Activated CD8-positive, alpha-beta T cell treated with anti-CD3 and anti-CD28 coated beads for 36 hours (primary cell): ENCODE data around the gene MTX3. TPM values are rescaled to one million over a fixed set of nuclear protein-coding genes. Genes with fewer than 3 reads are reported as not detected.

ENCODE experiments used
- ATAC-seq: fragments of 200-7000 bp; cut with Tn5 transposase; one replicate; pipeline ENCODE4 v1.10.0; 2021; ENCODE audit warnings: mild to moderate bottlenecking, moderate library complexity
- CTCF ChIA-PET: fragments of 350-600 bp; sonication (Branson Sonifier 250); formaldehyde crosslinking; loops from one replicate; lab custom pipeline; 2021; ENCODE audit warnings: antibody characterized with exemption; lab: Charles Lee
- POLR2A ChIA-PET: fragments of 350-600 bp; sonication (Branson Sonifier 250); formaldehyde crosslinking; loops from one replicate; lab custom pipeline; 2021; ENCODE audit warnings: antibody characterized with exemption; lab: Charles Lee
- DNase-seq: peaks from one replicate; pipeline ENCODE4 v3.0.0-alpha.2; 2020
- H3K27ac Mint-ChIP-seq: one replicate; pipeline ENCODE4 v1.8.0; 2021; ENCODE audit warnings: mild to moderate bottlenecking, mixed read lengths
- H3K27me3 Mint-ChIP-seq: one replicate; pipeline ENCODE4 v1.8.0; 2021; ENCODE audit warnings: mixed read lengths
- H3K36me3 Mint-ChIP-seq: one replicate; pipeline ENCODE4 v1.8.0; 2021; ENCODE audit warnings: low read depth, mixed read lengths
- H3K4me1 Mint-ChIP-seq: one replicate; pipeline ENCODE4 v1.8.0; 2021; ENCODE audit warnings: low read depth, mixed read lengths
- H3K4me3 Mint-ChIP-seq: one replicate; pipeline ENCODE4 v1.8.0; 2021; ENCODE audit warnings: mild to moderate bottlenecking, moderate library complexity, mixed read lengths
- H3K9me3 Mint-ChIP-seq: one replicate; pipeline ENCODE4 v1.8.0; 2021; ENCODE audit warnings: mixed read lengths
- CTCF ChIP-seq: fragments of 200-600 bp; IDR thresholded peaks from one replicate; pipeline ENCODE4 v1.8.0; 2022; ENCODE audit warnings: antibody characterized with exemption, mild to moderate bottlenecking
- intact Hi-C: fragments of 100-400 bp; cut with micrococcal nuclease; formaldehyde crosslinking; loops from one replicate; pipeline ENCODE4 v1.10.0; 2022
- total RNA-seq, 2 experiments: library from RNA; stranded (reverse); gene quantifications; one replicate each; pipeline ENCODE4 v1.2.3, GENCODE V29; 2021

MTX3 gene
- total RNA-seq, 2 experiments from 2014 or later: 18.1 to 18.5 TPM

- H3K36me3 Mint-ChIP-seq: no peaks in the 10 kb centered on the region
- no peak overlapping the region for H3K4me3 Mint-ChIP-seq
- POLR2A ChIA-PET: interaction anchor here (0.6 kb wide), 1 partner anchor 26 kb away, joined by 3 read pairs; no protein-coding TSS in a partner anchor
- CTCF ChIA-PET: no interaction called here
- peak overlapping the region; percentile 55 for H3K27ac Mint-ChIP-seq
- no peak for TF ChIP-seq CTCF
- no peak for ATAC-seq
- H3K9me3 Mint-ChIP-seq: no peaks in the 10 kb centered on the region
- intact Hi-C loops: no loop called here
- DNase-seq: no peak
- H3K27me3 Mint-ChIP-seq: peaks cover 4% of the 10 kb centered on the region
- peaks cover 22% of the 10 kb centered on the region for H3K4me1 Mint-ChIP-seq
Observed at GRCh38 chr5:79964136-79964535, 26.9 kb downstream of the MTX3 start.

GRCh38 chr5:79963261-79964061, 27.6 kb downstream of the MTX3 start:
- DNase-seq (no peak), ATAC-seq (peak; percentile 69)
- CTCF ChIA-PET: no interaction called here
- peaks cover 4% of the 10 kb centered on the region for H3K27me3 Mint-ChIP-seq
- H3K4me1 Mint-ChIP-seq: peaks cover 22% of the 10 kb centered on the region
- intact Hi-C loops: no loop called here
- H3K27ac Mint-ChIP-seq: peak overlapping the region; percentile 55
- POLR2A ChIA-PET: interaction anchor here (1.4 kb wide), 1 partner anchor 13 kb away, joined by 5 read pairs; no protein-coding TSS in a partner anchor
- no peaks in the 10 kb centered on the region for H3K36me3 Mint-ChIP-seq
- no peak for TF ChIP-seq CTCF
- no peaks in the 10 kb centered on the region for H3K9me3 Mint-ChIP-seq
- H3K4me3 Mint-ChIP-seq: no peak overlapping the region

- H3K27me3 Mint-ChIP-seq: peaks cover 4% of the 10 kb centered on the region
- POLR2A ChIA-PET: interaction anchor here (1.4 kb wide), 1 partner anchor 13 kb away, joined by 5 read pairs; no protein-coding TSS in a partner anchor
- peaks cover 22% of the 10 kb centered on the region for H3K4me1 Mint-ChIP-seq
- intact Hi-C loops: no loop called here
- H3K9me3 Mint-ChIP-seq: no peaks in the 10 kb centered on the region
- no peak for TF ChIP-seq CTCF
- peak; percentile 73 for DNase-seq
- no peak overlapping the region for H3K4me3 Mint-ChIP-seq
- no peaks in the 10 kb centered on the region for H3K36me3 Mint-ChIP-seq
- ATAC-seq: peak; percentile 91
- CTCF ChIA-PET: no interaction called here
- H3K27ac Mint-ChIP-seq: peak overlapping the region; percentile 76
Observed at GRCh38 chr5:79962575-79963222, 28.4 kb downstream of the MTX3 start.

- no peak for DNase-seq
- ChIA-PET POLR2A (no interaction called here), CTCF (interaction anchor here (1.2 kb wide), 1 partner anchor 29 kb away, joined by 3 read pairs; the partner anchor contains the start of gene MTX3)
- peaks cover 4% of the 10 kb centered on the region for H3K27me3 Mint-ChIP-seq
- H3K4me1 Mint-ChIP-seq: peaks cover 22% of the 10 kb centered on the region
- H3K36me3 Mint-ChIP-seq: no peaks in the 10 kb centered on the region
- H3K9me3 Mint-ChIP-seq: no peaks in the 10 kb centered on the region
- ATAC-seq: no peak
- H3K27ac Mint-ChIP-seq: no peak overlapping the region
- TF ChIP-seq CTCF: no peak
- intact Hi-C loops: no loop called here
- H3K4me3 Mint-ChIP-seq: no peak overlapping the region
Observed at GRCh38 chr5:79961716-79962574, 29.1 kb downstream of the MTX3 start.
